DND-41 (cell line): ENCODE measurements around the gene ANKRD6.

Experiments used
- EZH2 ChIP-seq: IDR thresholded peaks from 3 replicates; pipeline ENCODE4 v1.6.1; 2012; ENCODE audit warnings: borderline replicate concordance, low read depth, mild to moderate bottlenecking, moderate library complexity, low read length, inconsistent platforms; ENCODE audit not compliant: severe bottlenecking
- TF ChIP-seq, protein P1 (sequence below): IDR thresholded peaks from 2 replicates; pipeline ENCODE4 v1.5.1; 2012; ENCODE audit warnings: borderline replicate concordance, low read length, moderate library complexity, mild to moderate bottlenecking; ENCODE audit not compliant: poor library complexity, severe bottlenecking; ENCODE audit errors: extremely low read depth

DNA sequence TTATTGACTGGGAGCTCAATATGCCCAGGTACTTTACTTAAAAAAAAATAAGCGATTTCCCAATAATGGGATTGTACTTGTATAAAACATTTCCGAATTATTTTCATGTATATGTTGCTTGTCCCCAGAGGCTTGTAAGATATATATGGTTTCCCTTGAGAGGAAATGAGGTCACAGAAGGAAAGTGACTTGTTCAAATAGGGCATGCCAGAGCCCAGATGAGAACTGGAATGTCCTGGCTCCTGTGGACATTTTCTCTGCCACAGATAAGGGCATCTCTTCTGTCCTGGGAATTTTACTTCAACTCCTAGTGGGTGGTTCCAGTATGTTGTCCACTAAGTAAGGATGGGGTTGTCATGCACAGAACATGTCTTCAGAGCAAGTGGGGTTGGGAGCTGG lies 142.6 kb downstream of the ANKRD6 start:
- TF ChIP-seq, protein P1, sequence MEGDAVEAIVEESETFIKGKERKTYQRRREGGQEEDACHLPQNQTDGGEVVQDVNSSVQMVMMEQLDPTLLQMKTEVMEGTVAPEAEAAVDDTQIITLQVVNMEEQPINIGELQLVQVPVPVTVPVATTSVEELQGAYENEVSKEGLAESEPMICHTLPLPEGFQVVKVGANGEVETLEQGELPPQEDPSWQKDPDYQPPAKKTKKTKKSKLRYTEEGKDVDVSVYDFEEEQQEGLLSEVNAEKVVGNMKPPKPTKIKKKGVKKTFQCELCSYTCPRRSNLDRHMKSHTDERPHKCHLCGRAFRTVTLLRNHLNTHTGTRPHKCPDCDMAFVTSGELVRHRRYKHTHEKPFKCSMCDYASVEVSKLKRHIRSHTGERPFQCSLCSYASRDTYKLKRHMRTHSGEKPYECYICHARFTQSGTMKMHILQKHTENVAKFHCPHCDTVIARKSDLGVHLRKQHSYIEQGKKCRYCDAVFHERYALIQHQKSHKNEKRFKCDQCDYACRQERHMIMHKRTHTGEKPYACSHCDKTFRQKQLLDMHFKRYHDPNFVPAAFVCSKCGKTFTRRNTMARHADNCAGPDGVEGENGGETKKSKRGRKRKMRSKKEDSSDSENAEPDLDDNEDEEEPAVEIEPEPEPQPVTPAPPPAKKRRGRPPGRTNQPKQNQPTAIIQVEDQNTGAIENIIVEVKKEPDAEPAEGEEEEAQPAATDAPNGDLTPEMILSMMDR = no peak
- no peak for TF ChIP-seq EZH2
